Testis (tissue), 2 donors: Measurements from ENCODE around the gene UNC13B.

Experiments
- CTCF ChIP-seq, 3 experiments: fragments of 450-650 bp in 2 of 3; fragments of 200-600 bp in 1 of 3; sonication (generic) in 1 of 3; IDR thresholded peaks; one replicate each; pipeline ENCODE4 v1.5.1; 2016 to 2019; ENCODE audit warnings: antibody characterized with exemption in 3 of 3, mild to moderate bottlenecking in 2 of 3, moderate library complexity in 1 of 3
- POLR2A ChIP-seq: fragments of 450-650 bp; IDR thresholded peaks from one replicate; pipeline ENCODE4 v1.6.1; 2017; ENCODE audit warnings: antibody characterized with exemption, mild to moderate bottlenecking, moderate library complexity

GRCh38 chr9:35277628-35278359 lies 116.0 kb downstream of the UNC13B start:
- no peak for TF ChIP-seq CTCF (IDR thresholded peaks at IDR 0.05)
- no peak for TF ChIP-seq POLR2A
